Measurements from ENCODE around the gene MACROD2.

- TF ChIP-seq CTCF (IDR thresholded peaks at IDR 0.05; ENCODE audit: poor library complexity, severe bottlenecking) (no peak), MXI1 (conservative IDR thresholded peaks at IDR 0.05; ENCODE audit: poor library complexity, severe bottlenecking) (no peak), EP300 (conservative IDR thresholded peaks at IDR 0.05; ENCODE audit: poor library complexity, severe bottlenecking) (no peak), SMC3 (conservative IDR thresholded peaks at IDR 0.05; ENCODE audit: poor library complexity) (no peak), REST (IDR thresholded peaks at IDR 0.05; ENCODE audit: borderline replicate concordance) (no peak), RAD21 (conservative IDR thresholded peaks at IDR 0.05) (no peak)
These were observed 1322.4 kb downstream of the MACROD2 start for GRCh38 chr20:15317546-15318232.
